ENCODE measurements around the gene UCHL3.

DNA sequence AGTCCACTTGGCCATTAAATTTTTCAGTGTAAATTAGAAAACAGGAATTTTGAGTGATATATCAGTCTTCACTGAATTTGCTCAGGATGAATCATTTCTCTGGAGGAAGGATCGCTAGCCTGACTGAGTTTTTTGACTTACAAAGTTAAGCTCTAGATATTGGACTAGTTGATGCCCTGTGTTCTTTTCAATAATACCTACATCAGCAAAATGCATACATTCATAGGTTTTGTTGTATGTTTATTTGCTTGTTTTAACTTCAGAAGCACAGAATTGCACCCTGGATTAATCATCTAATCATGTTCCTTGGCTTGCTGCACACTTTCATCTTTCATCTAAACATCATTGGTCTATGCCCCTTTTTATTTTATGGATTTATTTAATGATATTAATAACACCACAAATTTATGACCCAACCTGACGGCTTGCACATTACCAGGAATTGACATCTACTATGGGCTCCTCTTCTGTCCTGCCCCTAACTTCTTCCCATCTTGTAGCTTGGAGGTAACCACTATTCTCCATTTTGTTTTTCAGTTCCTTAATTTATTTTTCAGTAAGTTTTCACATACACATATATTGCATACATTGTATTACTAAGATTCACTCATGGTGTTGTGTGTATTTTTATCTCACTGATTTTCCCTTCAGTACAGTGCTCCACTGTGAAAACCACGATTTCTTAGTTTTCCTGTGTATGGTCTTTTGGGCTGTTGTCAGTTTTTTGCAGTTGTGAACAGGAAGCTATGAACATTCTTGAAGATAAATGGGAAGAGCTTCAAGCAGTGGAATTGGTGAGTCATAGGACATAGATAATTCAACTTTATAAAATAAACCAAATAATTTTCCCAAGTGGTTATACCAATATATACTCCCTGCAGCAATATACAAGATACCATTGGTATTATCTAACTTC, 35.3 kb upstream of the UCHL3 start:
- no peak for TF ChIP-seq EZH2 (IDR thresholded peaks at IDR 0.05; ENCODE audit: borderline replicate concordance, low read depth, low read length, severe bottlenecking)
- no peak for TF ChIP-seq POLR2AphosphoS5 (IDR thresholded peaks at IDR 0.05; ENCODE audit: insufficient read depth, low read depth, low read length)
- TF ChIP-seq, protein P1, sequence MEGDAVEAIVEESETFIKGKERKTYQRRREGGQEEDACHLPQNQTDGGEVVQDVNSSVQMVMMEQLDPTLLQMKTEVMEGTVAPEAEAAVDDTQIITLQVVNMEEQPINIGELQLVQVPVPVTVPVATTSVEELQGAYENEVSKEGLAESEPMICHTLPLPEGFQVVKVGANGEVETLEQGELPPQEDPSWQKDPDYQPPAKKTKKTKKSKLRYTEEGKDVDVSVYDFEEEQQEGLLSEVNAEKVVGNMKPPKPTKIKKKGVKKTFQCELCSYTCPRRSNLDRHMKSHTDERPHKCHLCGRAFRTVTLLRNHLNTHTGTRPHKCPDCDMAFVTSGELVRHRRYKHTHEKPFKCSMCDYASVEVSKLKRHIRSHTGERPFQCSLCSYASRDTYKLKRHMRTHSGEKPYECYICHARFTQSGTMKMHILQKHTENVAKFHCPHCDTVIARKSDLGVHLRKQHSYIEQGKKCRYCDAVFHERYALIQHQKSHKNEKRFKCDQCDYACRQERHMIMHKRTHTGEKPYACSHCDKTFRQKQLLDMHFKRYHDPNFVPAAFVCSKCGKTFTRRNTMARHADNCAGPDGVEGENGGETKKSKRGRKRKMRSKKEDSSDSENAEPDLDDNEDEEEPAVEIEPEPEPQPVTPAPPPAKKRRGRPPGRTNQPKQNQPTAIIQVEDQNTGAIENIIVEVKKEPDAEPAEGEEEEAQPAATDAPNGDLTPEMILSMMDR (IDR thresholded peaks at IDR 0.05; ENCODE audit: extremely low read depth in 1 of 2, insufficient read depth in 1 of 2, low read depth in 1 of 2, low read length in 2 of 2) = no peak
- no peak for TF ChIP-seq POLR2A (IDR thresholded peaks at IDR 0.05; ENCODE audit: low read depth, low read length)
- no peak for TF ChIP-seq JUN (IDR thresholded peaks at IDR 0.05; ENCODE audit: borderline replicate concordance, insufficient read depth, insufficient read length, low read depth)
- TF ChIP-seq GATA2 (IDR thresholded peaks at IDR 0.05; ENCODE audit: insufficient read depth, insufficient read length, low read depth, low read length) = no peak
- TF ChIP-seq, protein P2, sequence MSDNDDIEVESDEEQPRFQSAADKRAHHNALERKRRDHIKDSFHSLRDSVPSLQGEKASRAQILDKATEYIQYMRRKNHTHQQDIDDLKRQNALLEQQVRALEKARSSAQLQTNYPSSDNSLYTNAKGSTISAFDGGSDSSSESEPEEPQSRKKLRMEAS (IDR thresholded peaks at IDR 0.05; ENCODE audit: insufficient read depth, insufficient read length) = no peak
